ENCODE measurements around the gene FOSL1. TPM values are rescaled to one million over a fixed set of nuclear protein-coding genes. Genes with fewer than 3 reads are reported as not detected.

FOSL1 gene
- total RNA-seq, 3 donors from 2014 or later (not counting 1 experiment from before 2014, with no cell fraction given), result 3.4 to 9.0 (median 6.8) TPM

GRCh38 chr11:65919573-65920371 lies 19.6 kb upstream of the FOSL1 start:
- Mint-ChIP-seq H3K36me3 (no peaks in the 10 kb centered on the region), H3K4me1 (peaks cover 21 to 49% of the 10 kb centered on the region in 2 donors), H3K4me3 (peak overlapping the region; percentile 89), H3K9me3 (no peaks in the 10 kb centered on the region), H3K27ac (peak overlapping the region; percentile 77 to 90), H3K27me3 (ENCODE audit: low read depth in 2 of 2) (no peaks in the 10 kb centered on the region)
- peak overlapping the region; percentile 92 for H3K4me3 ChIP-seq (ENCODE audit: low read length)
- WGBS (ENCODE audit: insufficient coverage), result under 1% methylated on average over 56 of the region's 60 CpGs
- peaks cover 57% of the 10 kb centered on the region for H3K4me1 ChIP-seq (ENCODE audit: control insufficient read depth, insufficient read depth, low read length)
- H3K36me3 ChIP-seq (ENCODE audit: control insufficient read depth, insufficient read depth, low read length), result peaks cover 34% of the 10 kb centered on the region
- DNase-seq, result no peak
- no peak for TF ChIP-seq CTCF (IDR thresholded peaks at IDR 0.05)
- H3K27me3 ChIP-seq (ENCODE audit: control insufficient read depth, insufficient read depth, low read length), result no peaks in the 10 kb centered on the region
- peak overlapping the region; percentile 67 for H3K27ac ChIP-seq (ENCODE audit: low read length)
- intact Hi-C loops (cut with micrococcal nuclease), result loop anchor here (1.0 to 5.0 kb wide), 5 partner anchors 9 to 62 kb away; partner anchors contain the start of genes CCDC85B, CFL1 and SART1
- no peaks in the 10 kb centered on the region for H3K9me3 ChIP-seq (ENCODE audit: control insufficient read depth, insufficient read depth, low read length)
- peak; percentile 36 to 51 (median 50) for ATAC-seq

GRCh38 chr11:65919141-65919572 lies 19.0 kb upstream of the FOSL1 start, which contains the start of gene DRAP1:
DRAP1 (plus strand) TSS chr11:65919426; CDS start chr11:65919502, 76 bp downstream.
- no peak for TF ChIP-seq CTCF (IDR thresholded peaks at IDR 0.05)
- peak; percentile 97 to 98 for DNase-seq
- under 1% methylated on average over 59 of the region's 59 CpGs for WGBS (ENCODE audit: insufficient coverage)
- Histone ChIP-seq H3K9me3 (ENCODE audit: control insufficient read depth, insufficient read depth, low read length) (no peaks in the 10 kb centered on the region), H3K4me3 (ENCODE audit: low read length) (peak within 1 kb of the TSS; percentile 96), H3K27ac (ENCODE audit: low read length) (peak within 1 kb of the TSS; percentile 79), H3K27me3 (ENCODE audit: control insufficient read depth, insufficient read depth, low read length) (no peaks in the 10 kb centered on the region), H3K36me3 (ENCODE audit: control insufficient read depth, insufficient read depth, low read length) (peaks cover 30% of the 10 kb centered on the region), H3K4me1 (ENCODE audit: control insufficient read depth, insufficient read depth, low read length) (peaks cover 57% of the 10 kb centered on the region)
- Mint-ChIP-seq H3K36me3 (no peaks in the 10 kb centered on the region), H3K27ac (peak within 1 kb of the TSS; percentile 77 to 90), H3K4me1 (peaks cover 24 to 53% of the 10 kb centered on the region in 2 donors), H3K27me3 (ENCODE audit: low read depth in 2 of 2) (no peaks in the 10 kb centered on the region), H3K9me3 (no peaks in the 10 kb centered on the region), H3K4me3 (peak within 1 kb of the TSS; percentile 90)
- intact Hi-C loops (cut with micrococcal nuclease), result loop anchor here (1.0 to 5.0 kb wide), 5 partner anchors 9 to 62 kb away; partner anchors contain the start of genes CCDC85B, CFL1 and SART1
- ATAC-seq, result peak; percentile 88 to 97 (median 90)

- H3K27me3 Mint-ChIP-seq (ENCODE audit: low read depth in 2 of 2), result no peaks in the 10 kb centered on the region
- TF ChIP-seq CTCF (IDR thresholded peaks at IDR 0.05), result no peak
- H3K27ac ChIP-seq (ENCODE audit: low read length), result peak within 1 kb of the TSS; percentile 79
- H3K36me3 Mint-ChIP-seq, result no peaks in the 10 kb centered on the region
- peaks cover 57% of the 10 kb centered on the region for H3K4me1 ChIP-seq (ENCODE audit: control insufficient read depth, insufficient read depth, low read length)
- H3K4me1 Mint-ChIP-seq, result peaks cover 24 to 53% of the 10 kb centered on the region in 2 donors
- H3K27ac Mint-ChIP-seq, result peak within 1 kb of the TSS; percentile 77 to 90
- intact Hi-C loops (cut with micrococcal nuclease), result loop anchor here (1.0 to 5.0 kb wide), 5 partner anchors 10 to 61 kb away; partner anchors contain the start of genes CCDC85B, CFL1 and SART1
- H3K4me3 Mint-ChIP-seq, result peak within 1 kb of the TSS; percentile 90
- peak within 1 kb of the TSS; percentile 96 for H3K4me3 ChIP-seq (ENCODE audit: low read length)
- peaks cover 30% of the 10 kb centered on the region for H3K36me3 ChIP-seq (ENCODE audit: control insufficient read depth, insufficient read depth, low read length)
- ATAC-seq (peak in 1 of 3 donors; percentile 3), DNase-seq (no peak)
- H3K9me3 ChIP-seq (ENCODE audit: control insufficient read depth, insufficient read depth, low read length), result no peaks in the 10 kb centered on the region
- no peaks in the 10 kb centered on the region for H3K9me3 Mint-ChIP-seq
- 4% methylated on average over 77 of the region's 77 CpGs for WGBS (ENCODE audit: insufficient coverage)
- H3K27me3 ChIP-seq (ENCODE audit: control insufficient read depth, insufficient read depth, low read length), result no peaks in the 10 kb centered on the region
Measured at GRCh38 chr11:65918211-65919140, 18.3 kb upstream of the FOSL1 start, which contains the start of gene C11orf68. C11orf68 (minus strand) TSS chr11:65919062; CDS start chr11:65919031, 31 bp downstream.
